ENCODE data around the gene ATRAID.
"Not testable (repeated sequence)": the region's sequence is repeated elsewhere in the genome, so short reads cannot be mapped to it uniquely, and the experiment has no call there.

The ATRAID gene

GRCh38 chr2:27194538-27195354, 17.1 kb upstream of the ATRAID start:
- no peak for FAIRE-seq

- not testable (repeated sequence) for FAIRE-seq
These were observed 16.0 kb upstream of the ATRAID start for GRCh38 chr2:27195799-27196198.

GRCh38 chr2:27198068-27198467, 13.8 kb upstream of the ATRAID start:
- FAIRE-seq, result not testable (repeated sequence)

DNA sequence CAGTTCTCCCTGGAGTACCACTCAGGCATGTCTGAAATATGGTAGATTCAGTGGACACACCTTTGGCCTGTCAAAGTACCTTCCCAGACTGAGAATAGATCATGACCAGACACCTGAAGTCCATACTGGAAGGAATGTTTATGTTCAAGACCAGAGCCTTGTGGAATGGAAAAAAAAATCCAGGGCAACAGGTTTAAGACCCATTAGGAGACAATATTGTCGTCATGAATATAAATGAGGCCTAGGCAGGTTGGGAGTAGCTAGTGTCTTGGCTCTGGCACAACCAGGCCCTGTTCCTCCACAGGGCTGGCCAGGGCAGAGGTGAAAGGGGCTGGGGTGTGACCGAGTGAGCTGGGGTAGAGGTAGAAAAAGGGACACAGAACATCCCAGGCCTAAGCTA, 13.2 kb upstream of the ATRAID start:
- no peak for FAIRE-seq

DNA sequence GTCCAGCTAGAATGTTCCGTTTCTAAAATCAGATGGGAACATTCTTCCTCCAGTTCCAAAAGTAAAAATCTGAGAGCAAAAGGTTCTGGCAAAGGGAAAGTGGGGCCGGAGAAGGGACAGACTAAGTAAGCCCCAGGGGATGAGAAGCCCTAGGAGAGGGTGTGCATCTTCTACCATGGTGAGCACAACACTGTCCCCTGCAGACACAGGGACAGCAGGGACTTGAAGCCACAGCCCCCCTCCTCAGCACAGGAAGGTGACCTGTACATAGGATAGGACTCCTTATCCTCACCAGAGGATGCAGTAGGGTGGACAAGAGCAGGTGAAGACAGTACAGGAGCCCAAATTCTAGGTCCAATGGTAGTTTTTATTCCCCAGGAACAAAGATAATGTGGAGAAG, 12.6 kb upstream of the ATRAID start:
- FAIRE-seq, result no peak

DNA sequence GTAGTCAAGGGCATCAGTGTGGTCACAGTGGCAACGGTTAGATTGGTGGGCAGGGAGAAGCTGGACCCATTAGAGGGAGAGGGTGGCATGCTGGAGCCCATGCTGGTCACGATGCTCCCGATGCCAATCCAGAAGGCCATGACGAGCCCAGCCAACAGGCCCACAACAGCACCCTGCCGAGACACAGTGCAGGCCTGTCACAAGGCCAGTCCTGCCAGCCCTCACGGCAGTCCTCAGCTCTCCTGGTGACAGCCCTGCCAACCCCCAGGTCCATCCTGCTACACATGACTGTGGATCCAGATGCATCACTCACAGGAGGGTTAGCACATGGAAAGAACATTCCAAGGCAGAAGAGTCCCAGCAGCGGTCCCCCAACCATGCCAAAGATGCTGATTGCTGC, 10.2 kb upstream of the ATRAID start:
- no peak for FAIRE-seq

- no peak for FAIRE-seq
These were observed 9.0 kb upstream of the ATRAID start for GRCh38 chr2:27202854-27203253.

GRCh38 chr2:27203741-27204140, 8.1 kb upstream of the ATRAID start:
- FAIRE-seq, result no peak

- FAIRE-seq, result no peak
These were observed 7.3 kb upstream of the ATRAID start for GRCh38 chr2:27204566-27204965.

- no peak for FAIRE-seq
These were observed 6.6 kb upstream of the ATRAID start for GRCh38 chr2:27205206-27205605.

DNA sequence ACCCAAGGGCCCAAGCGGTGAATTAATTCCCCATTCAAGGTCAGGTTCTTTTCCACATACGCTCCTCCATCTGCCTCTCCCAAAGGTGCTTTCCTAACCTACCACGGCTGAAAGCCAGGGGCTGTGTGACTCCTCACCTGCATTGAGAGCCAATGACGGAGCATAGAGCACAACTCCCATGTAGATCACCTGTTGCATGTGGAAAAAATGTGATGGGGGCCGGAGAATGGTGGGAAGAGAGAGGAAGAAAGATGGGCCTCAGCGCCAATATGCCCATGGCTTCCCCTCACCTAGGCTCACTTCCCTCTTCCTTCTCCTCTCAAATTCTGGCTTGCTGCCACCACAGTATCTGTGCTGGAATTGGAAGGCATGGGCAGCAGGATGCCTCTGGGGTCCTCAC, 5.5 kb upstream of the ATRAID start:
- FAIRE-seq, result no peak

DNA sequence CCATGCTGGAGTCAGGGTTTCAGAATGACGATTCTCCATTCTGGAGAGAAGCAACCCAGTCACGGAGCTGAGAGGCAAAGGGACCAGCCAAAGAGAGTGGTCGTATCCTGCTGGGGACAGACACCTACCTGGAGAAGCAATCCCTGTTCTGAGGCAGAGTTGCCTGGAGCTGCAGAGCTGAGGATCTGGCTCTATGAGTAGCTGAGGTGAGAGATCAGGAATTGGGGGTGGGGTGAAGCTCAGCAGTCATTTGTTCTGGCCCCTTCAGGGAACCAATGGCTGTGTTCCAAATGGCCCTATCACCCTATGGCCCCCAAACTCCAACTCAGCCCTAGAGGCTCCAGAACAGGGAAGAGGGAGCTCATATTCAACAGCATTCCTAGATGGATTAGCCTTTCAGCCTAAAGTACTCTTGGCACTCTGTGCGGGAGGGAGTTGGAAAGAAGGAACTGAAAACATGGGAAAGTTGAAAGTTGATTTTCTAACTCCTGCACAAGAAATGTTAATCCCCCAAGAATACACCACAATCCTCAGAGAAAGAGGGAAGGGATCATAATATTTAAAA, 3.3 kb upstream of the ATRAID start:
- no peak for FAIRE-seq

GRCh38 chr2:27209621-27210401, 2.0 kb upstream of the ATRAID start:
- FAIRE-seq, result no peak

GRCh38 chr2:27211241-27211942, 449 bp upstream of the ATRAID start:
- FAIRE-seq, result no peak

DNA sequence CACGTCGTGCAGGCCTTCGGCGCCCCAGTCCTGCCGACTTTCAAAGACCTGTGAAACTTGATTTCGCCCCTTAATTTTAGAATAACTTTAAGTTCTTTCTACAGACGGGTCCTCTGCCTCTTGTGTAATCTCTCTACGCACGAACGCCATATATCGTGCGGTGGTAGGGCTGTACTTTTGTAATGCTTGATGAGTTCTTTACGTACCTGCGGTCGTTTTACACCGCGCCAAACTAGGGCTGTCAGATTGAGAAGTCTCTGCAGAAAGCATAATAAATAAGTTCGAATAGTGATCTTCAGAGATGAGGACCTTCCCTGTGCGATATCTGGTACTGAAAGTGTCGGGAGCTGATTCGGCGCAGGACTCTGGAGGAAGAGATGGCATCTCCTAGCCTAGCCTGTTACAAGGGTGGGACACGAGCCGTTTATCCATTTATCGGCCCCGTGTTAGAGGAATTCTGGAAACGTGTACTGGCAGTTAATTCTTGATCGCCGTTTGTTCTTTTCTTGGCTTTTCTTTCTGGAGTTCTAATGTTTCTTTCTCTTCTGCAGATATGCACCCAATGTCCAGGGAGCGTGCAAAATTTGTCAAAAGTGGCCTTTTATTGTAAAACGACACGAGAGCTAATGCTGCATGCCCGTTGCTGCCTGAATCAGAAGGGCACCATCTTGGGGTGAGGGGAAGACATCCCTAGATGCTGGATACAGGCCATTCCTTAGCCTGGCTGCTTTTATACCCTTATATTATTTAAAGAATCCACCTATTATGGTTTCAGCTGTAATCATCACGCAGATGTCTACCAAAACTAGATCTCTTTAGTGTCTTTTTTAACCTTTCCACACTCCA, 1.0 kb downstream of the ATRAID start:
- FAIRE-seq, result no peak

- no peak for FAIRE-seq
These were observed 3.1 kb downstream of the ATRAID start for GRCh38 chr2:27214941-27215340.

GRCh38 chr2:27216416-27217137, 4.7 kb downstream of the ATRAID start:
- no peak for FAIRE-seq

DNA sequence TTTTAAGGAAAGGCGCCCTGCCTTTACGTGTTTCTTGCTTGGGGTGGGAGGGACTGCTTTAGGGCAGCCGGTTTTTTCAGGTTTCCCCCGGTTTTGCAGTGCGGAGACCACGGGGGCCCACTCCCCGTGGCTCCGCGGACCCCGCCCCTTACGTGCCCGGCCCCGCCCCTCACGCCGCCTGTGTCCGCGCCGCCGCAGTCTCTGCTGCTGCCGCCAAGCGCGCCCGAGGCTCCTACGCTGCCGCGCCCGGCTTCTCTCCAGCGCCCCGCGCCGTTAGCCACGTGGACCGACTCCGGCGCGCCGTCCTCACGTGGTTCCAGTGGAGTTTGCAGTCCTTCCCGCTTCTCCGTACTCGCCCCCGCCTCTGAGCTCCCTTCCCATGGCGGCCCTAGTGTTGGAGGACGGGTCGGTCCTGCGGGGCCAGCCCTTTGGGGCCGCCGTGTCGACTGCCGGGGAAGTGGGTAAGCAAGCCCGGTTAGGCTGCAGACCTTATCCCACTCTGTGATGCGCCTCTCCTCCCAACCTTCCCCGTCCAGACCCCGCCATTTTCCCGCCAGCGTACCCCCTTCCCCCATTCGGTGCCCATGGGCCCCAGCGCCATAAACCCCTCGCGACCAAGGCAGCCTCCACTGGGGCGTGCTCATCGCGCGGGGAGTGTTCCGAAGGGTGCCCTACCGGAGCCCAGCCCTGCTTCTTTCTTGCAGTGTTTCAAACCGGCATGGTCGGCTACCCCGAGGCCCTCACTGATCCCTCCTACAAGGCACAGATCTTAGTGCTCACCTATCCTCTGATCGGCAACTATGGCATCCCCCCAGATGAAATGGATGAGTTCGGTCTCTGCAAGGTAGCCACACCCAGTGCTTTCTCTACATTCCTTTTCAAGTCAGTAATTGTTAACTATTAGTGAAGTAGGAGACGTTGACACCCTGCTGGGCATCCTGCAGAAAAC, 5.6 kb downstream of the ATRAID start, which contains the start of gene CAD:
TSS of gene CAD (plus strand) at position 197 of the 949 bp plus-strand sequence. CDS start at position 380, 183 bp downstream.
- no peak for FAIRE-seq

DNA sequence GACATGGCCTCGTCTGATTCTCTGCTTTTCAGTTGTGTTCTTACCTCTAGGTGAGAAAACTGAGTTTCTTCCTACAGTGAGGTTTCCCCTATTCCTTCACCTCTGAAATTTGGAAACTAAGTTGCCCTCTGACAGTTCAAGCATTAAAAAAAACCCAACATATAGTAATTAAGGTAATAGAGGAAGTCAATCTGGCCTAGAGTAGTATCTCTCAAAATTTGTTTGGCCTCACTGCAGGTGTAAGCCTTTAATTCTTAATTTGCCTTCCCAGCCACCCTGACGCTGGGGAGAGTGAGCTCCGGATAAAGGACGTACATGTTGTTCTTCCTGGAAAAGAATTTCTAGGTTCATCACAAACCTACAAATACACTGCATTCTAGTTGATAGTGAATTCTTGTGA, 6.8 kb downstream of the ATRAID start:
- FAIRE-seq, result no peak

DNA sequence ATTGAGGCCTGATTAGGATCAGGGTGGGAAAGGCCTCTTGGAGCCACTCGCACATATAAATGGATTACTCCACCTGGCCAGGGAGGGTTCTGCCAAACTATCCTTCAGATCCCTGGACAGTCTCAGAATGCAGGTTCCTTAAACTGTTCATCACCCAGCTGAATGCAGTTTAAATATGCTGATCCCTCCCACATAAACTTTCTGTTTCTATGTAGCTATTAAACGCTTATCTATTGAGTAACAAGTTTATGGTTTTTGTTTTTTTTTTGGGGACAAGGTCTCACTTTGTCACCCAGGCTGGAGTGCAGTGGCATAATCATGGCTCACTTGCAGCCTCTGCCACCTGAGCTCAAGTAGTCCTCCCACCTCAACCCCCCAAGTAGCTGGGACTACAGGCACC, 7.2 kb downstream of the ATRAID start:
- FAIRE-seq, result no peak

Data from islet of Langerhans (tissue), 1 donor.